Measurements from ENCODE around the gene EIF4G3. TPM values are rescaled to one million over a fixed set of nuclear protein-coding genes. Genes with fewer than 3 reads are reported as not detected.

EIF4G3 gene
- total and polyA plus RNA-seq, 10 of the 15 experiments (the other 5 are each of a cell fraction or from before 2014, with no cell fraction given), result 7.4 to 45.1 (median 29.1) TPM

DNA sequence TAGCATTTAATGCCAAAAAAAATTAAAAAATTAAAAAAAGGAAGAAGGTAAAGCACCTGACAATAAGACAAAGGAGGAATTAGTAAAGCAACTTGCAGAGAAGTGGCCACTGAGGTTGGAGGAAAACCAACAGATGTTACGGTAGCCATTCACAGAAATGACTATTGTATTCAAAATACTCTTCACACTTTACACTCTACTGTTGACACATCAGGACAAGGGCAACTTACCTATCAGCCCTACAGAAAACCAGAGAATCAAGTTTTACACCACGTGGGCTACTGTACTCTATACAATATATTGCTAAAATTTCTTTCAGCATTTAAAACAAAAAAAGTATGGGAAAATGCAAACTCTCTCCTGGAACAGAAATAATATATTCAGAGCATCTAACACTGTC lies 70.0 kb downstream of the EIF4G3 start:
- intact Hi-C loops (cut with micrococcal nuclease; ENCODE audit: unreplicated experiment), result no loop called here
- ATAC-seq, result no peak
- ChIA-PET SMC1A (ENCODE audit: uncharacterized antibody, unreplicated experiment) (interaction anchor here (0.8 to 1.8 kb wide), 4 partner anchors 11 to 114 kb away, joined by 3 to 7 read pairs (median 4); no protein-coding TSS in a partner anchor), CTCF (interaction anchor here (1.0 to 1.8 kb wide), 4 partner anchors 10 to 89 kb away, joined by 4 to 7 read pairs (median 4); no protein-coding TSS in a partner anchor), POLR2A (no interaction called here), RAD21 (ENCODE audit: unreplicated experiment) (interaction anchor here (1.5 kb wide), 1 partner anchor 9 kb away, joined by 5 read pairs; no protein-coding TSS in a partner anchor)
- Histone ChIP-seq H3K4me1 (ENCODE audit: control insufficient read depth, insufficient read depth, low read length) (no peaks in the 10 kb centered on the region), H3K27ac (ENCODE audit: control insufficient read depth, insufficient read depth) (no peak overlapping the region), H3K9ac (ENCODE audit: control insufficient read depth, insufficient read depth, low read length) (no peak overlapping the region), H3K27me3 (replicated peaks in 1 of 2; ENCODE audit: control insufficient read depth in 2 of 2, insufficient read depth in 2 of 2, low read length in 1 of 2) (no peaks in the 10 kb centered on the region), H2AFZ (ENCODE audit: control insufficient read depth, low read depth, low read length) (no peak overlapping the region), H3K4me3 (no peak overlapping the region), H3K4me2 (ENCODE audit: control insufficient read depth, insufficient read depth) (no peak overlapping the region), H3K36me3 (ENCODE audit: control insufficient read depth in 2 of 2, insufficient read depth in 2 of 2, low read length in 1 of 2) (no peaks in the 10 kb centered on the region; a peak in 1 of 4 replicates), H4K20me1 (ENCODE audit: control insufficient read depth, insufficient read depth) (no peaks in the 10 kb centered on the region), H3K9me3 (replicated peaks; ENCODE audit: control insufficient read depth, insufficient read depth, low read length) (no peaks in the 10 kb centered on the region), H3K79me2 (ENCODE audit: control insufficient read depth, insufficient read depth, low read length) (no peaks in the 10 kb centered on the region)
- no peak for TF ChIP-seq HDGF (IDR thresholded peaks at IDR 0.05)
- TF ChIP-seq TARDBP (IDR thresholded peaks at IDR 0.05; ENCODE audit: borderline replicate concordance), result no peak
- FAIRE-seq, result no peak
- in situ Hi-C loops (cut with MboI), result no loop called here
- WGBS (ENCODE audit: insufficient coverage, insufficient replicate concordance, low lambda C conversion rate, missing lambda C conversion rate), result 100% methylated on average over 2 of the region's 2 CpGs
- DNase-seq (ENCODE audit: low read depth, low spot score), result no peak
- no TSS peak for BruUV-seq (replicated peaks)

DNA sequence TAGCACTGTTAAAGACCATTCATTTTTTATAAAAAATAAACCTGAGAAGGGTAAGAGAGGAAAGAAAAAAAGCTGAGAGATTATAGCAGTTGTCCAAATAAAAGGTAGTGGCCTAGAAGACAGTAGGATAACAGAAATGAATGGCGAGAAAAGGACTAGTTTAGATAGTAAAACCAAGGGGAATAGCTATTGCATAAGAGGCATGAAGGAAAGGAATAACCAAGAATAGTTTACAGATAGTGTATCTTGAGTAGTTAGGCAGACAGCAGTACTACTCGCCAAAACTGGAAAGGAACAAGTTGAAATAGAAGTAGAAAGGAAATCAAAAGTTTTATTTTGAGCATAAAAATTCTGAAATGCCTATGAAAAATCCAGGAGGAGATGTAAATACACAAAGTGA lies 70.5 kb downstream of the EIF4G3 start:
- Histone ChIP-seq H3K4me3 (no peak overlapping the region), H4K20me1 (ENCODE audit: control insufficient read depth, insufficient read depth) (no peaks in the 10 kb centered on the region), H3K27me3 (replicated peaks in 1 of 2; ENCODE audit: control insufficient read depth in 2 of 2, insufficient read depth in 2 of 2, low read length in 1 of 2) (no peaks in the 10 kb centered on the region), H3K4me2 (ENCODE audit: control insufficient read depth, insufficient read depth) (no peak overlapping the region), H3K9me3 (replicated peaks; ENCODE audit: control insufficient read depth, insufficient read depth, low read length) (no peaks in the 10 kb centered on the region), H3K4me1 (ENCODE audit: control insufficient read depth, insufficient read depth, low read length) (no peaks in the 10 kb centered on the region), H3K79me2 (ENCODE audit: control insufficient read depth, insufficient read depth, low read length) (no peaks in the 10 kb centered on the region), H3K36me3 (ENCODE audit: control insufficient read depth in 2 of 2, insufficient read depth in 2 of 2, low read length in 1 of 2) (no peaks in the 10 kb centered on the region; a peak in 1 of 4 replicates), H3K27ac (ENCODE audit: control insufficient read depth, insufficient read depth) (no peak overlapping the region), H3K9ac (ENCODE audit: control insufficient read depth, insufficient read depth, low read length) (no peak overlapping the region), H2AFZ (ENCODE audit: control insufficient read depth, low read depth, low read length) (no peak overlapping the region)
- TF ChIP-seq, protein P1, sequence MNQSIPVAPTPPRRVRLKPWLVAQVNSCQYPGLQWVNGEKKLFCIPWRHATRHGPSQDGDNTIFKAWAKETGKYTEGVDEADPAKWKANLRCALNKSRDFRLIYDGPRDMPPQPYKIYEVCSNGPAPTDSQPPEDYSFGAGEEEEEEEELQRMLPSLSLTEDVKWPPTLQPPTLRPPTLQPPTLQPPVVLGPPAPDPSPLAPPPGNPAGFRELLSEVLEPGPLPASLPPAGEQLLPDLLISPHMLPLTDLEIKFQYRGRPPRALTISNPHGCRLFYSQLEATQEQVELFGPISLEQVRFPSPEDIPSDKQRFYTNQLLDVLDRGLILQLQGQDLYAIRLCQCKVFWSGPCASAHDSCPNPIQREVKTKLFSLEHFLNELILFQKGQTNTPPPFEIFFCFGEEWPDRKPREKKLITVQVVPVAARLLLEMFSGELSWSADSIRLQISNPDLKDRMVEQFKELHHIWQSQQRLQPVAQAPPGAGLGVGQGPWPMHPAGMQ (IDR thresholded peaks at IDR 0.05; ENCODE audit: borderline replicate concordance), result no peak
- intact Hi-C loops (cut with micrococcal nuclease; ENCODE audit: unreplicated experiment) (no loop called here), in situ Hi-C loops (cut with MboI) (no loop called here)
- SMC1A ChIA-PET (ENCODE audit: uncharacterized antibody, unreplicated experiment), result interaction anchor here (0.6 to 0.8 kb wide), 4 partner anchors 10 to 108 kb away, joined by 3 read pairs; no protein-coding TSS in a partner anchor
- DNase-seq (ENCODE audit: low read depth, low spot score) (no peak), FAIRE-seq (no peak), ATAC-seq (no peak)
- POLR2A ChIA-PET, result interaction anchor here (0.6 kb wide), 1 partner anchor 1480 kb away, joined by 4 read pairs; no protein-coding TSS in a partner anchor
- BruUV-seq (replicated peaks), result no TSS peak
- RAD21 ChIA-PET (ENCODE audit: unreplicated experiment), result interaction anchor here (0.6 kb wide), 1 partner anchor 142 kb away, joined by 3 read pairs; no protein-coding TSS in a partner anchor
- 96% methylated on average over 2 of the region's 2 CpGs for WGBS (ENCODE audit: insufficient coverage, insufficient replicate concordance, low lambda C conversion rate, missing lambda C conversion rate)
- CTCF ChIA-PET, result interaction anchor here (1.0 to 1.1 kb wide), 2 partner anchors 9 to 12 kb away, joined by 4 read pairs; no protein-coding TSS in a partner anchor

All from GM12878 (cell line).